ENCODE measurements around the gene SASH1.

The SASH1 gene

GRCh38 chr6:148502083-148502772, 159.6 kb downstream of the SASH1 start:
- ChIA-PET POLR2A (ENCODE audit: low non-redundant PET) (no interaction called here), CTCF (interaction anchor here (0.6 kb wide), 1 partner anchor 9 kb away, joined by 3 read pairs; no protein-coding TSS in a partner anchor)
- TF ChIP-seq CTCF (conservative IDR thresholded peaks at IDR 0.05; ENCODE audit: low read depth) = no peak
- no peak for DNase-seq (ENCODE audit: low spot score)
- H3K27ac ChIP-seq = 0 out of 2 replicates have a peak overlapping the region, but pooled peaks have one; percentile 35

- POLR2A ChIA-PET (ENCODE audit: low non-redundant PET) = no interaction called here
- 0 out of 2 replicates have a peak overlapping the region, but pooled peaks have one; percentile 35 for H3K27ac ChIP-seq
- no peak for TF ChIP-seq CTCF (conservative IDR thresholded peaks at IDR 0.05; ENCODE audit: low read depth)
- CTCF ChIA-PET = interaction anchor here (0.6 kb wide), 1 partner anchor 9 kb away, joined by 3 read pairs; no protein-coding TSS in a partner anchor
- DNase-seq (ENCODE audit: low spot score) = no peak
Observed at GRCh38 chr6:148502773-148503135, 160.1 kb downstream of the SASH1 start.

- POLR2A ChIA-PET (ENCODE audit: low non-redundant PET) = no interaction called here
- no peak overlapping the region for H3K27ac ChIP-seq
- no peak for DNase-seq (ENCODE audit: low spot score)
- CTCF ChIA-PET = no interaction called here
- TF ChIP-seq CTCF (conservative IDR thresholded peaks at IDR 0.05; ENCODE audit: low read depth) = no peak
Observed at GRCh38 chr6:148503703-148504102, 161.1 kb downstream of the SASH1 start.

GRCh38 chr6:148507774-148508173, 165.1 kb downstream of the SASH1 start:
- TF ChIP-seq CTCF (conservative IDR thresholded peaks at IDR 0.05; ENCODE audit: low read depth) = no peak
- POLR2A ChIA-PET (ENCODE audit: low non-redundant PET) = interaction anchor here (0.5 kb wide), 1 partner anchor 241 kb away, joined by 5 read pairs; no protein-coding TSS in a partner anchor
- CTCF ChIA-PET = interaction anchor here (0.7 kb wide), 1 partner anchor 261 kb away, joined by 3 read pairs; no protein-coding TSS in a partner anchor

GRCh38 chr6:148508401-148509041, 165.9 kb downstream of the SASH1 start:
- CTCF ChIA-PET = no interaction called here
- no peak for TF ChIP-seq CTCF (conservative IDR thresholded peaks at IDR 0.05; ENCODE audit: low read depth)
- H3K27ac ChIP-seq = no peak overlapping the region
- POLR2A ChIA-PET (ENCODE audit: low non-redundant PET) = no interaction called here
- DNase-seq (ENCODE audit: low spot score) = no peak

More at GRCh38 chr6:148507774-148508173, 165.1 kb downstream of the SASH1 start:
- no peak for DNase-seq (ENCODE audit: low spot score)
- no peak overlapping the region for H3K27ac ChIP-seq

GRCh38 chr6:148509119-148509799, 166.6 kb downstream of the SASH1 start:
- DNase-seq (ENCODE audit: low spot score) = no peak
- H3K27ac ChIP-seq = peak overlapping the region; percentile 76
- TF ChIP-seq CTCF (conservative IDR thresholded peaks at IDR 0.05; ENCODE audit: low read depth) = no peak
- ChIA-PET POLR2A (ENCODE audit: low non-redundant PET) (no interaction called here), CTCF (no interaction called here)

Data from RWPE1 (cell line).